ENCODE measurements around the gene RNASET2. TPM values are rescaled to one million over a fixed set of nuclear protein-coding genes. Genes with fewer than 3 reads are reported as not detected.
"Not testable (repeated sequence)": the region's sequence is repeated elsewhere in the genome, so short reads cannot be mapped to it uniquely, and the experiment has no call there.

The RNASET2 gene
- total RNA-seq, 2 experiments from 2014 or later = 69.2 to 73.1 TPM

GRCh38 chr6:166886773-166887172 lies 69.6 kb downstream of the RNASET2 start:
- peaks cover 14% of the 10 kb centered on the region for H3K9me3 Mint-ChIP-seq
- H3K4me3 Mint-ChIP-seq; H3K27me3 Mint-ChIP-seq; H3K27ac Mint-ChIP-seq; DNase-seq; H3K4me1 Mint-ChIP-seq; H3K36me3 Mint-ChIP-seq; POLR2A ChIA-PET; ATAC-seq (ENCODE audit: low read depth): not testable (repeated sequence)

DNA sequence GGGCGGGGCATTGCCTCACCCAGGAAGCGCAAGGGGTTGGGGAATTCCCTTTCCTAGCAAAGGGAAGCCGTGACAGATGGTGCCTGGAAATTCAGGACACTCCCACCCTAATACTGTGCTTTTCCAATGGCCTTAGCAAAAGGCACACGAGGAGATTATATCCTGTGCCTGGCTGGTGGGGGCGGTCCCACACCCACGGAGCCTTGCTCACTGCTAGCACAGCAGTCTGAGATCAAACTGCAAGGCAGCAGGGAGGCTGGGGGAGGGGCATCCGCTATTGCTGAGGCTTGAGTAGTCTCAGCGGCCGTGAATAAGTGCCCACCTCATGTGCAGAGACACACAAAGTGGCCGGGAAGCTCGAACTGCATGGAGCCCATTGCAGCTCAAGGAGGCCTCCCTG lies 71.4 kb downstream of the RNASET2 start:
- H3K4me3 Mint-ChIP-seq; H3K36me3 Mint-ChIP-seq; DNase-seq; H3K4me1 Mint-ChIP-seq; H3K27ac Mint-ChIP-seq; H3K9me3 Mint-ChIP-seq; POLR2A ChIA-PET; ATAC-seq (ENCODE audit: low read depth): not testable (repeated sequence)
- H3K27me3 Mint-ChIP-seq = peaks cover 11% of the 10 kb centered on the region

- peaks cover 7% of the 10 kb centered on the region for H3K9me3 Mint-ChIP-seq
- H3K27me3 Mint-ChIP-seq = peaks cover 14% of the 10 kb centered on the region
- H3K36me3 Mint-ChIP-seq = peaks cover 4% of the 10 kb centered on the region
- no peak for ATAC-seq (ENCODE audit: low read depth)
- DNase-seq = no peak
- no peak overlapping the region for H3K4me3 Mint-ChIP-seq
- H3K4me1 Mint-ChIP-seq = no peaks in the 10 kb centered on the region
- POLR2A ChIA-PET = no interaction called here
- H3K27ac Mint-ChIP-seq = no peak overlapping the region
Measured at GRCh38 chr6:166879594-166879993, 76.8 kb downstream of the RNASET2 start.

Small RNAs within 50 kb of the gene (microRNA-seq; reads per million reads assigned to microRNA genes)
- not detected for gene MIR3939

Other genes with a start within 250 kb of the RNASET2 start
- 10 to 100 TPM; 23.3 to 26.3 TPM for gene CEP43, start 42.8 kb upstream of the RNASET2 start, total RNA-seq
- 1 to 10 TPM; 3.0 to 3.6 TPM for gene CCR6, start 166.5 kb upstream of the RNASET2 start, total RNA-seq
- gene GPR31, start 201.4 kb upstream of the RNASET2 start, total RNA-seq = not detected